ENCODE measurements around the gene DAAM2. TPM values are rescaled to one million over a fixed set of nuclear protein-coding genes. Genes with fewer than 3 reads are reported as not detected.

The DAAM2 gene
- total RNA-seq, 4 donors from 2014 or later: 15.7 to 31.6 (median 20.7) TPM

- in situ Hi-C loops (cut with MboI; ENCODE audit: low pct_ligation_motif_present in 1 of 4, low pct_unique_long_range_greater_than_20kb in 1 of 4, low sequenced_read_pairs in 3 of 4) (no loop called here), intact Hi-C loops (cut with DNase I; ENCODE audit: low total_unique reads) (no loop called here)
- DNase-seq: peak; percentile 86
- no peaks in the 10 kb centered on the region for H3K27me3 ChIP-seq
- 9 to 17% methylated on average over 1 to 23 of the region's 46 CpGs for WGBS, 2 donors (ENCODE audit: low coverage in 1 of 2)
- no peaks in the 10 kb centered on the region for H3K36me3 ChIP-seq
- TF ChIP-seq POLR2A (IDR thresholded peaks at IDR 0.05) (peak; percentile 69), CTCF (IDR thresholded peaks at IDR 0.05) (no peak), POLR2AphosphoS5 (IDR thresholded peaks at IDR 0.05) (peak; percentile 73 to 91 (median 80)), EP300 (IDR thresholded peaks at IDR 0.05; ENCODE audit: low read depth) (no peak)
- H3K9me3 ChIP-seq: no peaks in the 10 kb centered on the region
- peak within 1 kb of the TSS; percentile 68 to 87 (median 74) for H3K4me3 ChIP-seq
- H3K27ac ChIP-seq: peak within 1 kb of the TSS; percentile 74 to 89 (median 82)
- H3K4me1 ChIP-seq: peaks cover 2 to 36% (median 23%) of the 10 kb centered on the region in 4 donors
Observed at GRCh38 chr6:39934131-39934757, 142.1 kb downstream of the DAAM2 start, which contains the start of gene MOCS1. MOCS1 (minus strand) TSS chr6:39934462; CDS start chr6:39934417, 45 bp downstream.

GRCh38 chr6:39935241-39935640, 143.1 kb downstream of the DAAM2 start:
- DNase-seq: no peak
- intact Hi-C loops (cut with DNase I; ENCODE audit: low total_unique reads) (no loop called here), in situ Hi-C loops (cut with MboI; ENCODE audit: low pct_ligation_motif_present in 1 of 4, low pct_unique_long_range_greater_than_20kb in 1 of 4, low sequenced_read_pairs in 3 of 4) (no loop called here)
- 87 to 88% methylated on average over 2 of the region's 2 CpGs for WGBS, 2 donors (ENCODE audit: low coverage in 1 of 2)
- no peak overlapping the region for H3K27ac ChIP-seq
- TF ChIP-seq POLR2A (IDR thresholded peaks at IDR 0.05): no peak
- TF ChIP-seq CTCF (IDR thresholded peaks at IDR 0.05): no peak
- TF ChIP-seq POLR2AphosphoS5 (IDR thresholded peaks at IDR 0.05): no peak
- no peak for TF ChIP-seq EP300 (IDR thresholded peaks at IDR 0.05; ENCODE audit: low read depth)
- no peak overlapping the region for H3K4me3 ChIP-seq
- H3K9me3 ChIP-seq: no peaks in the 10 kb centered on the region
- H3K27me3 ChIP-seq: no peaks in the 10 kb centered on the region
- H3K36me3 ChIP-seq: no peaks in the 10 kb centered on the region
- H3K4me1 ChIP-seq: peaks cover 2 to 36% (median 22%) of the 10 kb centered on the region in 4 donors

GRCh38 chr6:39936857-39937256, 144.7 kb downstream of the DAAM2 start:
- TF ChIP-seq POLR2AphosphoS5 (IDR thresholded peaks at IDR 0.05) (no peak), EP300 (IDR thresholded peaks at IDR 0.05; ENCODE audit: low read depth) (no peak), CTCF (IDR thresholded peaks at IDR 0.05) (no peak), POLR2A (IDR thresholded peaks at IDR 0.05) (no peak)
- Histone ChIP-seq H3K27me3 (no peaks in the 10 kb centered on the region), H3K9me3 (no peaks in the 10 kb centered on the region), H3K4me3 (no peak overlapping the region), H3K4me1 (peaks cover 2 to 32% (median 20%) of the 10 kb centered on the region in 4 donors), H3K27ac (no peak overlapping the region), H3K36me3 (no peaks in the 10 kb centered on the region)
- in situ Hi-C loops (cut with MboI; ENCODE audit: low pct_ligation_motif_present in 1 of 4, low pct_unique_long_range_greater_than_20kb in 1 of 4, low sequenced_read_pairs in 3 of 4) (no loop called here), intact Hi-C loops (cut with DNase I; ENCODE audit: low total_unique reads) (no loop called here)
- DNase-seq: no peak
- 89 to 97% methylated on average over 1 of the region's 1 CpG for WGBS, 2 donors (ENCODE audit: low coverage in 1 of 2)

GRCh38 chr6:39937686-39938333, 145.6 kb downstream of the DAAM2 start:
- DNase-seq: no peak
- peaks cover 2 to 28% (median 19%) of the 10 kb centered on the region in 4 donors for H3K4me1 ChIP-seq
- H3K27me3 ChIP-seq: no peaks in the 10 kb centered on the region
- intact Hi-C loops (cut with DNase I; ENCODE audit: low total_unique reads) (no loop called here), in situ Hi-C loops (cut with MboI; ENCODE audit: low pct_ligation_motif_present in 1 of 4, low pct_unique_long_range_greater_than_20kb in 1 of 4, low sequenced_read_pairs in 3 of 4) (no loop called here)
- H3K4me3 ChIP-seq: no peak overlapping the region
- peak overlapping the region in 3 of 4 donors; percentile 20 to 52 (median 35) for H3K27ac ChIP-seq
- H3K36me3 ChIP-seq: no peaks in the 10 kb centered on the region
- TF ChIP-seq CTCF (IDR thresholded peaks at IDR 0.05) (no peak), POLR2AphosphoS5 (IDR thresholded peaks at IDR 0.05) (peak in 1 of 3 donors; percentile 39)
- no peaks in the 10 kb centered on the region for H3K9me3 ChIP-seq
- WGBS, 2 donors (ENCODE audit: low coverage in 1 of 2): 33 to 67% methylated on average over 1 to 3 of the region's 3 CpGs
